NCI-H226 (cell line): Measurements from ENCODE around the gene ODAD2.
A peak's percentile ranks its signal among the peaks of the same experiment; 100 is the strongest.
"Not testable (repeated sequence)": the region's sequence is repeated elsewhere in the genome, so short reads cannot be mapped to it uniquely, and the experiment has no call there.

Experiments
- DNase-seq: peaks from one replicate; pipeline ENCODE4 v3.0.0-alpha.2; 2015

Gene ODAD2

DNA sequence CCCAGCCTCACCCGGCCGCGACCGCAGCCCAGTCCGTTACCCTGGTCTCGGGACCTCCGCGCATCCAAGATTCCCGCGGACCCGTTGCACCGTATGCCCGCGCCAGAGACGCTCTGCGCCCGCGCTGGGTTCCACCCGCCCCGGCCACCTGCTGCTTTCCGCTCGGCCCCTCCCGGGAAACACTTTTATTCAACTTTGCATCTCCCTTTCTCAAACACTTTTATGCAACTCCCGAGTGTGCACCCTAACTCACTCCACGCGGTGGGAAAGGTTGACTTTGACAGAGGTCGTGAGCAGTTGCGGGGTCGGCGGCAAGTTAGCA, at the start of gene ODAD2:
Gene ODAD2 (minus strand): TSS at position 126 of the 322 bp plus-strand sequence. CDS start 3,937 bp downstream, outside the sequence.
- no peak for DNase-seq

GRCh38 chr10:28047061-28047460, 48.2 kb upstream of the ODAD2 start:
- no peak for DNase-seq

DNA sequence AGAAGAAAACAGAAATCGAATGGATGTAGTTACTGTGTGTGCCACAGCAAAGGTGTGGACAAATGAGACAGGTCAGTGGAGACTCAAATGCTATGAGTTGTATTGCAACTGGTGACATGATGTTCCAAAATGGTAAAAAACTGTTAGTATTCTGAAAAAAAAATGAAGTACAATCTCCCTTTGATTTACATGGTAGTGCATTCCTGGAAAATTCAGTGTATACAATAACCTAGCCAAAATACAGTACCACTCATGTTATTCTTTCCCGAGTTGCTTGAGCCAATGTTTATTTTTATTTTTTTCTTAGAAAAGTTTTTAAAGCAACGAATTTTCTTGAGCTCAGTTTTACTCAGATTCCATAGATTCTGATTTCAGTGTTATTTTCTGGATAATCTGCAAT, 47.7 kb upstream of the ODAD2 start:
- DNase-seq = no peak

- no peak for DNase-seq
These were observed 45.1 kb upstream of the ODAD2 start for GRCh38 chr10:28043941-28044340.

DNA sequence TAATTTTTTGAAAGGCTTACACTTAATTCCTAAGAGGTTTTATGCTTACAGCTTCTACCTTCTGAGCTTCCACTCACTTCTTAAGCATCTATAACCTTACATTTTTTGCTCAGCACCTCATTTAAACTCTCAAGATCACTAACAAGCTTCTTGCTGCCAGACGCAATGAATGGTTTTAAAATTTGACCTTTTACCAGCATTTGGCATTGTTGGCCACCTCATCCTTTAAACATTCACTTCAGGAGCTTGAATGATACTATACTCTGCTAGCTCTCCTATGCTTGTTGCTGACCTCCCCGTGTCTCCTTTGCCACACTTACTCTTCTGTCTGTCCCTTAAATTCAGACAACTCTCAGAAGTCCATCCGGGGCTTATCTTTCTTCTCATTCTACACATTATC, 37.7 kb upstream of the ODAD2 start:
- peak; percentile 35 for DNase-seq

GRCh38 chr10:28020993-28021982, 22.4 kb upstream of the ODAD2 start:
- no peak for DNase-seq

- DNase-seq = no peak
These were observed 21.4 kb upstream of the ODAD2 start for GRCh38 chr10:28020080-28020860.

DNA sequence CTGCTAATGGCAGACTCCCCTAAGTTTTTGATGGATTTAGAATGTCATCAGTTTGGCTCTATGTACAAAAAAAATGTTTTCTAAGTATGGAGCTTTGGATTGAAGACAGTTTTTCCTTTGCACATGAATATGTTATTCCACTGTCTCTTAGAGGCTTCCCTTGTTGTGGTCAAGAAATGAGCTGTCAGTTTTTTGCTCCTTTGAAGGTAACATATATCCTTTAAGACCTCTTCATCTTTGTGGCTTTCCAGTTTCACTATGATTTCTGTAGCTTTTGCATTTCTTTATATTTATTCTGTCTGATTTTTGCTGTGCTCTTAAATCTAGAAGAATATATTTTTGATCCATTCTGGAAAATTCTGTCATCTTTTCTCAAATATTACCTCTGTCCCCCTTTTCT, 15.8 kb upstream of the ODAD2 start:
- DNase-seq = no peak

DNA sequence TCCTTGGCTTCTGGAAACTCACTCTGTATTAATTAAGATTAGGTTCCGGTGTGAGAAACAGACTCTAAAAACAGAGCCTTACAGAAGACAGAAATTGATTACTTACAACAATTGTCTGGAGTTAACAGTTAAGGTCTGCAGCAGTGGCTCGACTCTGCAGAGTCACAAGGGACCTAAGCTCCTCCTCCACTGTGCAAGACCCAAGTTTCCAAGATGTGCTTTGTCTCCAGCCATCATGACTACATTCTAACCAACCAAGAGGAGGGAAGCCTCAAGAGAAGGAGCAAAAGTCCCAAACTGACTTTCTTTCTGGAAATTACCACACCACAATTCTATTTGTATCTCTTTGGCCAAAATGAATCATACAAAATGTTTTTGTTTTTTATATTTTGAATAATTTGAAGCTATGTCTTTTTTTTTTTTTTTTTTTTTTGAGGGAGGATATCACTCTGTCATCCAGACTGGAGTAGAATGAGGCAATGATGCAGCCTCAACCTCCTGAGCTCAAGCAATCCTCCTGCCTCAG, 14.2 kb upstream of the ODAD2 start:
- no peak for DNase-seq

DNA sequence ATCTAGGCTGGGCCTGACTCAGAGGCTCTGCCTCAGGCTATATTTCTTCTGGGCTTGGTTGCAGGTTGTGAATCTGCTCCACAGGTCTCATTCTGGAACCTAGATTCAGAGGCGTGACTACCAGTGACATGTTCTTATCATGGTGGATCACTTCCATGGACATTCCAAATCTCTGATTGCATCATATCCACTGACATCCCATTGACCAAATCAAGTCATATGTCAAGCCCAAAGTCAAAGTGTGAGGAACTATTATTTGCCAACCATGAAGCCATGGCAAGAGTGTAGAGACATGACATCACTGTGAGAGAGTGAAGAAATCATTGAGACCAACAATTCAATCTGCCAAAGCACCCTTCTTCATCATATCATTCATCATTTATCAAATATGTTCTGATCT, 11.9 kb upstream of the ODAD2 start:
- no peak for DNase-seq

DNA sequence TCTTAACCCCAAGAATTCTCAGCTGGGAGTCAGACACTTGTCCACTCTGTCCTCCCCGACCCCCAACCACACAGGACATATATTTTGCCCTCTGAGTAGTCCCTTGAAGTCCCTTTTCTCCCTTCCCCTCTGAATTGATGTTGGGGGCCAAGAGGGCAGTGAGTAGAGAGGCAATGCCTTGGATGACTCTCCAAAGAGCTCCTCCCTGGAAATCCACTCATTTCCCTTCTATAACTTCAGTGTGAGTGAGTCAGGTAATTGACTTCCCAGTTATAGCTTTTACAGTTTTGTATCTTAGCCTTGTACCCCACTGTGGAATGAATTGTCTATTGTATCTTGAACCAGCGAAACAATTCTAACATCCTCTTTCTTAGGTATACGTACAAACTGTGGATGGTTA, 9.2 kb upstream of the ODAD2 start:
- peak; percentile 4 for DNase-seq

- DNase-seq = no peak
These were observed 2.5 kb upstream of the ODAD2 start for GRCh38 chr10:28001353-28001752.

GRCh38 chr10:27998178-27998953, 513 bp downstream of the ODAD2 start:
- no peak for DNase-seq

DNA sequence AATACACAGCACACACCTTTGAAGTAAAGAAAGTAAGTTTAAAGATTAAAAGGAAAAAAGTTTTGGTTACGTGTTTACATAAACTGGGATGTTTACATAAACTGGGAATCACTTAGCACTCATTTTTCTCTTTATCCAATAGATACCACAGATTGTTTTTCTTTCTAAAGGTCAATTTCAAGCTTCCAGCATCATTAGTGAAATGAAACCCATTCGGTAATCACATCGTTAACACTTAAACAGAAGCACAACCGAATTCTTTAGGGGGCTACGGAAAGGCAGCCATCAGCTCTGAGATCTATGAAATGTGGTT, 1.1 kb downstream of the ODAD2 start:
- DNase-seq = no peak

- no peak for DNase-seq
These were observed 3.6 kb downstream of the ODAD2 start for GRCh38 chr10:27995311-27995710.

GRCh38 chr10:27989357-27989756, 9.5 kb downstream of the ODAD2 start:
- DNase-seq = not testable (repeated sequence)

DNA sequence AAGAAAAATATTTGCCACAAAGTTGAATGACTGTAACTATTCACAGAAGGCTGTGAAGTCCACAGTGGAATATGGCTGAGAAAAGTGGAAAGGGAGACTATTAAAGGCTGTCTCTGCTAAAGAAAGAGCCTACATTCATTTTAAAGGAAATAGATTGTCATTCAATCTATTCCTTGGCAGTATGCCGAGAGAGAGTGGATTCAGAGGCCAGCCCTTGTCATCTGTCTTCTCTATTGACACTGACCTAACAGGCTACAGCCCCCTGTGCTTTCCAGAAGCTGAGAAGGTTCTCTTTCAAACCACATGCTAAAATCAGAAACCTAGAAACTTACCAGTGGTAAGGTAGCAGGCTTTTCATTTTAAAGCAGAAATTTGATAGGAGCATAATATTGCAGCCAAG, 12.1 kb downstream of the ODAD2 start:
- no peak for DNase-seq

- no peak for DNase-seq
These were observed 15.9 kb downstream of the ODAD2 start for GRCh38 chr10:27982875-27983543.

DNA sequence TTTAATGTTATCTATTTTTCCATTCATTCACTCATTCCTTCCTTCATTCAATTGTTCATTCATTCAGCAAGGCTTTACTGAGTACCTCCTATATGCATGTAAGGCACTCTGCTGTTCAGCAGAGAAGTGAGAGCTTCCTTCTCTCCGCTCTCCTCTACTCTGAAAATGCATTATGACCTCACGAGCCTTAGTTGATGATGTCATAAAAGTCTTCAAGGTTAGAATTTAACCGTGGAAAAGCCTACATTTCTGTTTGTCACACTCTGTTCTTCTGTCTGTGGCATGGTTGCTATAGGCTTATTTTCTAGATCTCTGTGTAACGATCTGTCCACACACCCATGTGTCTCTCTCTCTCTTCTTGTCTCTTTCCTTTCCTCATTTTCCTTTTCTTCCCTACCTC, 17.1 kb downstream of the ODAD2 start:
- DNase-seq = no peak

GRCh38 chr10:27970795-27971194, 28.1 kb downstream of the ODAD2 start:
- DNase-seq = not testable (repeated sequence)

GRCh38 chr10:27969931-27970330, 28.9 kb downstream of the ODAD2 start:
- DNase-seq = not testable (repeated sequence)

DNA sequence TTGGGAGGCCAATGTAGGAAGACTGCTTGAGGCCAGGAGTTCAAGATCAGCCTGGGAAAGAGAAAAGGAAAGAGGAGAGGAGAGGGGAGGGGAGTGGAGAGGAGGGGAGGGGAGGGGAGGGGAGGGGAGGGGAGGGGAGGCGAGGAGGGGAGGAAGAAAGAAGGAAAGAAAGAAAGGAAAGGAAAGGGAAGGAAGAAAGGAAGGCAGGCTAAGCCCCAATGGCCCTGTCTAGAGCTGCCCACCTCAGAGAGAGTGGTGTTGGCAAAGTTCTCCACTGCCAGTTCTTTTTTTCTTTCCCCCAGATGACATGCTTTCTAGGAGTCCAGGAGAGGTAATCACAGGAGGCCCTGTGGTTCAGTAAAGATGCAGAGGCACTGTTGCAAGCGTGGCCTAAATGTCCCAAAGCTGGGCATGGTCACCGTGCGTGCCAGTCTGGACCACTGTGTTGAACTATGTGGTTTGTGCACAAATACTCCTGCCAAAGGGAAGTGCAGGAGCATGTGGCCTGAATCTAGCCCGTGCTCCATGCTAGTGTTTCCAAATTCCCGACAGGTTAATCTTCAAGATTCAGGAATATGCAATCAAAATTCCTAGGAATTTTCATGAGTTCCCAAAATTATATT, 39.7 kb downstream of the ODAD2 start:
- DNase-seq = no peak
